Activated T-helper 17 cell treated with anti-CD3 and anti-CD28 coated beads, Interleukin-2, amount 50 U/mL, for 72 hours (primary cell): Measurements from ENCODE around the gene MAPRE2. TPM values are rescaled to one million over a fixed set of nuclear protein-coding genes. Genes with fewer than 3 reads are reported as not detected.

Source experiments
- ATAC-seq: fragments of 150-1000 bp; cut with Tn5 transposase; replicated peaks from 2 replicates; pipeline ENCODE4 v1.10.0; 2021; ENCODE audit warnings: mild to moderate bottlenecking, moderate library complexity
- H3K27ac Mint-ChIP-seq: one replicate; pipeline ENCODE4 v1.8.0; 2022; ENCODE audit warnings: mixed read lengths
- H3K27me3 Mint-ChIP-seq: one replicate; pipeline ENCODE4 v1.8.0; 2022; ENCODE audit warnings: mixed read lengths
- H3K36me3 Mint-ChIP-seq: one replicate; pipeline ENCODE4 v1.8.0; 2022; ENCODE audit warnings: low read depth, mild to moderate bottlenecking, mixed read lengths
- H3K4me1 Mint-ChIP-seq: one replicate; pipeline ENCODE4 v1.8.0; 2022; ENCODE audit warnings: mixed read lengths
- H3K4me3 Mint-ChIP-seq: one replicate; pipeline ENCODE4 v1.8.0; 2022; ENCODE audit warnings: mild to moderate bottlenecking, mixed read lengths
- H3K9me3 Mint-ChIP-seq: one replicate; pipeline ENCODE4 v1.8.0; 2022; ENCODE audit warnings: mixed read lengths
- total RNA-seq, 2 donors: library from RNA; stranded (reverse); gene quantifications; one replicate each; pipeline ENCODE4 v1.2.3, GENCODE V29; 2022

Gene MAPRE2
- total RNA-seq, 2 donors from 2014 or later = 31.6 to 32.5 TPM

GRCh38 chr18:35084494-35085449 is 43.6 kb downstream of the MAPRE2 start:
- Mint-ChIP-seq H3K4me1 (peaks cover 11% of the 10 kb centered on the region), H3K4me3 (no peak overlapping the region), H3K27ac (no peak overlapping the region), H3K36me3 (peaks cover 36% of the 10 kb centered on the region), H3K27me3 (no peaks in the 10 kb centered on the region), H3K9me3 (no peaks in the 10 kb centered on the region)
- ATAC-seq = no peak

GRCh38 chr18:35085450-35086380 is 44.5 kb downstream of the MAPRE2 start:
- Mint-ChIP-seq H3K27ac (no peak overlapping the region), H3K9me3 (no peaks in the 10 kb centered on the region), H3K27me3 (no peaks in the 10 kb centered on the region), H3K36me3 (peaks cover 35% of the 10 kb centered on the region), H3K4me3 (no peak overlapping the region), H3K4me1 (peaks cover 11% of the 10 kb centered on the region)
- no peak for ATAC-seq

- Mint-ChIP-seq H3K27ac (no peak overlapping the region), H3K4me1 (peaks cover 11% of the 10 kb centered on the region), H3K36me3 (peaks cover 25% of the 10 kb centered on the region), H3K4me3 (no peak overlapping the region), H3K9me3 (no peaks in the 10 kb centered on the region), H3K27me3 (no peaks in the 10 kb centered on the region)
- ATAC-seq = no peak
These were observed 45.5 kb downstream of the MAPRE2 start for GRCh38 chr18:35086704-35087103.

- Mint-ChIP-seq H3K4me3 (no peak overlapping the region), H3K27ac (no peak overlapping the region), H3K9me3 (no peaks in the 10 kb centered on the region), H3K4me1 (peaks cover 6% of the 10 kb centered on the region), H3K27me3 (no peaks in the 10 kb centered on the region), H3K36me3 (peaks cover 19% of the 10 kb centered on the region)
- no peak for ATAC-seq
These were observed 46.5 kb downstream of the MAPRE2 start for GRCh38 chr18:35087726-35088125.

DNA sequence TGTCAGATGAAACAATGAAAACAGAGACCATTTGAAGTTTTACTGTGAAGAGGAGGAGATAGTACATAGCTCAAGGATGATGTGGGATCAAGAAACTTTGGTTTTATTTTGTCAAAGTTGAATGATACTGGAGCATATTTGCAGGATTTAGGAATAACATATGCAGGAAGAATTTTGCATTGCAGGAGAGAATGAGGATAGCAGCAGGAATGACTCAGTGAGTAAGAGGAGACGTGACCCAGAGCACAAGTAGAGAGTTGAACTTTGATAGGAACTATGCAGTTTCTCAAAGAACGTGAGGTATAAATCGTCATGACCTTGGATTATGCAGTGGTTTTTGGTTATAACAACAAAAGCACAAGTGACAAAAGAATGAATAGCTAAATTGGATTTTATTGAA is 47.7 kb downstream of the MAPRE2 start:
- Mint-ChIP-seq H3K27me3 (no peaks in the 10 kb centered on the region), H3K9me3 (no peaks in the 10 kb centered on the region), H3K4me1 (peaks cover 6% of the 10 kb centered on the region), H3K36me3 (peaks cover 16% of the 10 kb centered on the region), H3K4me3 (no peak overlapping the region), H3K27ac (no peak overlapping the region)
- no peak for ATAC-seq

DNA sequence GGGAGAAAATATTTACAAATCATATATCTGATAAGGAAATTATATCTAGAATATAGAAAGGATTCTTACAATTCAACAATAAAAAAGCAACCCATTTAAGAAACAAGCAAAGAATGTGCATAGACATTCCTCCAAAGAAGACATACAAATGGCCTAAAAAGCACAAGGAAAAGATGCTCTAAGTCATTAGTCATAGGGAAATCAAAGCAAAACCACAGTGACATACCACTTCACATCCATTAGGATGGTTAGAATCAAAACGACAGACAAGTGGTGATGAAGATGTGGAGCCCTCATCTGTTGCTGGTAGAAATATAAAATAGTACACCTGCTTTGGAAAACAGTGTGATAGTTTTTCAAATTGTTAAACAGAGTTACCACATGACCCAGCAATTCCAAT is 48.2 kb downstream of the MAPRE2 start:
- Mint-ChIP-seq H3K27ac (no peak overlapping the region), H3K36me3 (peaks cover 16% of the 10 kb centered on the region), H3K9me3 (no peaks in the 10 kb centered on the region), H3K4me1 (peaks cover 6% of the 10 kb centered on the region), H3K4me3 (no peak overlapping the region), H3K27me3 (no peaks in the 10 kb centered on the region)
- no peak for ATAC-seq

DNA sequence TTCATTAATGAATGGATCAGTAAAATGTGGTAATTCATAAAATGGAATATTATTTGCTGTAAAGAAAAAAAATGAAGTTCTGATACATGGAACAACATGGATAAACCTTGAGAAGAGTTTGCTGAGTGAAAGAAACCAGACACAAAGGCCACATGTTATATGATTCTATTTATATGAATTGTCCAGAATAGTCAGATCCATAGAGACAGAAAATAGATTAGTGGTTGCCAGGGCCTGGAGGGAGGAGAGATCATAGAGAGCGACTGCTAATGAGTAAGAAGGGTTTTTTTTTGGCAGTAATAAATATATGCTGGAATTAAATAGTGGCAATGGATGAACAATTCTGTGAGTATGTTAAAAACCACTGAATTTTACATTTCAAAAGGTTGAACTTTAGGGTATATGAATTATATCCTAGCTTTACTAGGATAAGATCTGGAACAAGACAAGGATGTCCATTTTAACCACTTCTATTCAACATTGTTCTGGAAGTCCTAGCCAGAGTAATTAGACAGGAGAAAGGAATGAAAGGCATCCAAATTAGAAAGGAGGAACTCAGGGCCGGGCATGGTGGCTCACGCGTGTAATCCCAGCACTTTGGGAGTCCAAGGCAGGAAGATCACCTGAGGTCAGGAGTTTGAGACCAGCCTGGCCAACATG is 48.8 kb downstream of the MAPRE2 start:
- peaks cover 16% of the 10 kb centered on the region for H3K36me3 Mint-ChIP-seq
- no peaks in the 10 kb centered on the region for H3K27me3 Mint-ChIP-seq
- H3K4me3 Mint-ChIP-seq = no peak overlapping the region
- peaks cover 6% of the 10 kb centered on the region for H3K4me1 Mint-ChIP-seq
- ATAC-seq = no peak
- H3K9me3 Mint-ChIP-seq = no peaks in the 10 kb centered on the region
- no peak overlapping the region for H3K27ac Mint-ChIP-seq

DNA sequence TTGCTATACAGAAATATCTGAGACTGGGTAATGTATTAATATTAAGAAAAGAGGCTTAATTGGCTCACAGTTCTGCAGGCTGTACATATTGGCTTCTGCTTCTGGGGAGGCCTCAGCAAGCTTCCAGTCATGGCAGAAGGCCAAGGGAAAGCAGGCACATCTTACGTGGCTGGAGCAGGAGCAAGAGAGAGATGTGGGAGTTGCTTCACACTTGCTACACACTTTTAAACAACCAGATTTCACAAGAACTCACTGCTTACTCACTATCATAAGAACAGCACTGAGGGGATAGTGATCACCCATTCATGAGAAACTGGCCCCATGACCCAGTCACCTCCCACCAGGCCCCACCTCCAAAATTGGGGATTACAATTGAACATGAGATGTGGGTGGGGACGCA is 50.6 kb downstream of the MAPRE2 start:
- Mint-ChIP-seq H3K9me3 (no peaks in the 10 kb centered on the region), H3K27me3 (no peaks in the 10 kb centered on the region), H3K36me3 (peaks cover 16% of the 10 kb centered on the region), H3K4me1 (peaks cover 12% of the 10 kb centered on the region), H3K4me3 (no peak overlapping the region), H3K27ac (no peak overlapping the region)
- no peak for ATAC-seq

- peaks cover 29% of the 10 kb centered on the region for H3K36me3 Mint-ChIP-seq
- peak; percentile 51 for ATAC-seq
- H3K27ac Mint-ChIP-seq = no peak overlapping the region
- H3K27me3 Mint-ChIP-seq = no peaks in the 10 kb centered on the region
- H3K4me3 Mint-ChIP-seq = no peak overlapping the region
- no peaks in the 10 kb centered on the region for H3K9me3 Mint-ChIP-seq
- peaks cover 6% of the 10 kb centered on the region for H3K4me1 Mint-ChIP-seq
These were observed 54.9 kb downstream of the MAPRE2 start for GRCh38 chr18:35095983-35096676.

DNA sequence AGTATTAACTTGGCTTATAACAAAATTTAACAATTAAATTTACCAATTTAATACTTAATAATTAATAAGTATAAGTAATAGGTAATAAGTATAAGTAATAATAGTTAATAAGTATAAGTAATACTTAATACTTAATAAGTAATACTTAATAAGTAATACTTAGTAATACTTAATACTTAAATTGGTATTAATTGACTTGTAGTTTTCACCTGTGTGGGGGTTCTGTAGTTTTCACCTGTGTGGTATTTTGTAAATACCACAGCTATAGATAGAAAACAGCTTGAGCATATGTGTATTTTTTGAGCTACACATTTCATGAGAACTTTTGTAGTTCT is 55.4 kb downstream of the MAPRE2 start:
- H3K27me3 Mint-ChIP-seq = no peaks in the 10 kb centered on the region
- no peak for ATAC-seq

DNA sequence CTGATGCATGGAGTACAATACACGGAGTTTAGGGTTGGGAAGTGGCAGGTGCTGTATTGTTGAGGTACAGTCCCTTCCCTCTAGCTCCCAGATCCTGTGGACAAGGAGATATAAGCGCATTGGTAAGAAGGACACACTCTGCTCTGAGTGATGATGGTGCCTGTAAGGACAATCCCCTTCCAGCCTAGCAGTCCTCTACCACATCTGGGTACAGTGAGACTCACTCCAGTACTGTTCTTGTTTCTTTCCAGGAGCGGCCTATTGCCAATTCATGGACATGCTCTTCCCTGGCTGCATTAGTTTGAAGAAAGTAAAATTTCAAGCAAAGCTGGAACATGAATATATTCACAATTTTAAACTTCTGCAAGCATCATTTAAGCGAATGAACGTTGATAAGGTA is 56.0 kb downstream of the MAPRE2 start:
- Mint-ChIP-seq H3K27me3 (no peaks in the 10 kb centered on the region), H3K36me3 (peaks cover 29% of the 10 kb centered on the region), H3K27ac (no peak overlapping the region), H3K9me3 (no peaks in the 10 kb centered on the region), H3K4me3 (no peak overlapping the region), H3K4me1 (peaks cover 6% of the 10 kb centered on the region)
- no peak for ATAC-seq

More for the DNA sequence above, 55.4 kb downstream of the MAPRE2 start:
- peaks cover 29% of the 10 kb centered on the region for H3K36me3 Mint-ChIP-seq
- H3K4me1 Mint-ChIP-seq = peaks cover 6% of the 10 kb centered on the region
- H3K27ac Mint-ChIP-seq = no peak overlapping the region
- no peaks in the 10 kb centered on the region for H3K9me3 Mint-ChIP-seq
- H3K4me3 Mint-ChIP-seq = no peak overlapping the region

- Mint-ChIP-seq H3K36me3 (peaks cover 29% of the 10 kb centered on the region), H3K9me3 (no peaks in the 10 kb centered on the region), H3K27me3 (no peaks in the 10 kb centered on the region), H3K4me1 (peaks cover 6% of the 10 kb centered on the region), H3K27ac (no peak overlapping the region), H3K4me3 (no peak overlapping the region)
- no peak for ATAC-seq
These were observed 56.5 kb downstream of the MAPRE2 start for GRCh38 chr18:35097763-35098162.

DNA sequence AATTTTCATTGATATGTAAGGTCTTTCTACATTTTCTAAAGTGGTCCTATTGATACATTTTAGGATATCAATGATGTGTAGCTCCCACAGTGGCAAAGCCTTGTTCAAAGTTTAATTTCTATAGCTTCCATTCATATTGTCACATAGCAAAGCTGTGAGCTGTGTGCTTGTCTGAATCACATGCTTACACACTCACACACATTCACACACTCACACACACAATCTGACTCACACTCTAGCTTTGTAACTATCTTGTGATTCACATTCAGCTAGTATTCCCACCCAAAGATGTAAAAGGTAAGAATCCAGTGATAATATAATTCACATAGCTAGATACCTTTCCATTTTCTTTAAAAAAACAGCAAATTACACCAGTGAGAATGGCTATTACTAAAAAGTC is 58.7 kb downstream of the MAPRE2 start:
- Mint-ChIP-seq H3K4me3 (no peak overlapping the region), H3K9me3 (no peaks in the 10 kb centered on the region), H3K27ac (no peak overlapping the region), H3K36me3 (peaks cover 29% of the 10 kb centered on the region), H3K4me1 (peaks cover 6% of the 10 kb centered on the region), H3K27me3 (no peaks in the 10 kb centered on the region)
- no peak for ATAC-seq
